Gastroesophageal sphincter (tissue), 3 donors: ENCODE data around the gene NRXN3.

ENCODE experiments used
- CTCF ChIP-seq, 4 experiments: fragments of 200-600 bp in 2 of 4; fragments of 450-650 bp in 2 of 4; sonication (generic) in 1 of 4; IDR thresholded peaks; one replicate each; pipeline ENCODE4 v1.5.1; 2017 to 2019; ENCODE audit warnings: antibody characterized with exemption in 4 of 4, mild to moderate bottlenecking in 2 of 4, moderate library complexity in 2 of 4
- POLR2A ChIP-seq, 2 donors: fragments of 450-650 bp; IDR thresholded peaks; one replicate each; pipeline ENCODE4 v1.6.1; 2017; ENCODE audit warnings: antibody characterized with exemption in 2 of 2, mild to moderate bottlenecking in 2 of 2, moderate library complexity in 1 of 2

GRCh38 chr14:79557309-79557708, 1387.1 kb downstream of the NRXN3 start:
- TF ChIP-seq POLR2A (IDR thresholded peaks at IDR 0.05) (no peak), CTCF (IDR thresholded peaks at IDR 0.05) (no peak)
